HG03175 (cell line): Measurements from ENCODE around the gene RCAN1.
"Not testable (repeated sequence)": the region's sequence is repeated elsewhere in the genome, so short reads cannot be mapped to it uniquely, and the experiment has no call there.

ENCODE experiments used
- ATAC-seq: cut with Tn5 transposase; IDR thresholded peaks from one replicate; pipeline ENCODE4 v1.9.1; 2021; ENCODE audit warnings: mild to moderate bottlenecking, moderate library complexity; ENCODE audit not compliant: unreplicated experiment

RCAN1 gene

DNA sequence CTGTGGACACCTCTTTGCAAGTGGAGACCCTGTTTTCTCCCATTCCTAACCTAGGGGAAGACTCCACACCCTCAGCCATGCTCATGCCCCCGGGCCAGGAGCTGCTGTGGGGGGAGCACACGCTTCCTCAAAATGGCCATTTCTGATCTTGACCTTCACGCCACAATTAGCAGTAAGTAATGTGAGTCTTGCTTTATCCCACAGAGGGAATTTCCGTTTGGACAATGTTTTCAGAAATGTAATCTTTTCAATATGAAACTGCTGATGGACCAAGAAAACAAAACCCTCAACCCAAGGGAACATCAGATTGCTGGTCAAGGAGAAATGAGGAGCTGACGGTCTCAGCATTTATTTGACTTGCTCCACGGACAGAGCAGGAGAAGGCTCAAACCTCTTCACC lies 94.6 kb downstream of the RCAN1 start:
- no peak for ATAC-seq

DNA sequence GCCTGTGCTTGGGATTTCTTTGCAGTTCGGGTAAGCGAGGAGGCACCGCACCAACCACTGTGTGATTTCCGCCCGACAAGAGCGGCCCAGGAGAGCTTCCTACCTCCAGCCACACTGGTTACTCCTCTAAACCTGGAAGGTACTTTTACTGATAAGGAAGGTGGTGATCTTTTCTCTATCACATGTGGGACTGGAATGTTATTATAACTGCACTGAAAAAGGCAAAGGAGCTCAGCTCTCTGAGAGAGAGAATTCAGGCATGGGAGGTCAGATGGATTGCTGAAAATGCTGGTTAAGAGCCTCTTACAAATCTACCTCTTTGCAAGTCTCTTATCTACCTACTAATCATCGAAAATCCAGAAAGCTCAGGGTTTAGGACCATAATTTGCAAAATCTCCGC lies 95.2 kb downstream of the RCAN1 start:
- no peak for ATAC-seq

DNA sequence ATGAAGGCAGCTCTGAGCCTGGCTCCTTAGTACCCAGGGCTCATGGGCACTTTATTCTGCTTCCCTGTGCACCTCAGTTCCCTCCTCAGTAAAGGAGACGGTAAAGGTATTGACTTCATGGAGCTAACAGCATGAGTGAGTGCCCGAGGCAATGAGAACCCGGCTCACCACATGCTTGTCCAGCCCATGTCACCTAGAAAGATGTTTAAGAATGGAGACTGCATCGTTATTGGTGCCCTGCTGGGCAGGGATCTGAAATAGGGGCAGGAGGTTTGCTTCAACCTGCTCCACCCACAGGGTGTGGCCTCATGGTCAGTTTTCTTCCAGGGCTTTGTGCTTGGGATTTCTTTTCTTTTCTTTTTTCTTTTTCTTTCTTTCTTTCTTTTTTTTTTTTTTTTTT lies 95.9 kb downstream of the RCAN1 start:
- ATAC-seq = no peak

DNA sequence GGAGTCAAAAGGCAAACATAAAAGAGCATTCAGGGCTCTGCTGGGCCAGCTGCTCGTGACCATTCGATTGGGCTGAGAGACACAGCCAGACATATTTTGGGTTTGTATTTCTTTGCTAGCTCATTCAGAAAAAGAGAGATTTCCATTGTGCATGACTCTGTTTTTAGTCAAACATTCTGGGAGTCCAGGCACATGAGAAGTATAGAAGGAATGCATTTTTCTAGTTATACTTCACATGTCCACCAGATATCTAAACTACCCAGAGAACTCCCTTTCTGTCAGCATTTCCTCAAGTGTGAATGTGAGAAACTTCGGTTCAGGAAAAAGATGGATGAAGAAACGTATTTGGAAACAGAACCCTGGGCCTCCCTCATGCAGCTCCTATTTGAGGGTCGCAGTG lies 96.6 kb downstream of the RCAN1 start:
- ATAC-seq = no peak

DNA sequence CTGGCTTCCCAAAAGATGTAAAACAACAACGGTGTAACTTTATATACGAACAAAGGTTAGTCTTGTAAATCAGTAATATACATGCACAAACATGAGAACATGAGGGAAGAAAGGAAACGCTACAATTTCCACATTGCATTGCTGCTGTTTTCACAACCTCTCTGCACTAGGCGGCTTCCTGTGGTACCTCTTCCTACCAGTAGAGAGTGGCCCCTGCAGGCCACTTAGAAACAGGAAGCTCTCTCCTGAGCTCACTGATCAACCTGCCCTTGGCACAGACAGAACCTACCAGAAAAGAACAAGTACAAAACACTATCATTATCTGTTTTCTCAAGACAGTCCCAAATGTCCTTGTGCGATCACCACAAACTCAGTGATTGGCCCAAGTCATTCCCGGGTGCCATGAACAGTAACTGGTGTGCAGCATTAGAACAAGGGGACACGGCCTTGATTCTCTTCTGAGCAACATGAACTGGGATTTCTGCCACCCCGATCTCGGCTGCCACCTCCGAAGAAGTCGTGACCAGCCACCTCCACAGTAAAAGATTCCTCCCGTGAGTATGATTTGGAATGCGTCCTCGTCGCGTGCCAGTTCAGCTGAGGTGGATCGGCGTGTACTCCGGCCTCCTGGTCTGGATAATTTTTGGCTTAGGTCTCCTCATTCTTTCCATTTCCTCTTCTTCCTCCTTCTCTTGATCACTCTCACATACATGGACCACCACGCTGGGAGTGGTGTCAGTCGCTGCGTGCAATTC lies 97.2 kb downstream of the RCAN1 start:
- no peak for ATAC-seq

DNA sequence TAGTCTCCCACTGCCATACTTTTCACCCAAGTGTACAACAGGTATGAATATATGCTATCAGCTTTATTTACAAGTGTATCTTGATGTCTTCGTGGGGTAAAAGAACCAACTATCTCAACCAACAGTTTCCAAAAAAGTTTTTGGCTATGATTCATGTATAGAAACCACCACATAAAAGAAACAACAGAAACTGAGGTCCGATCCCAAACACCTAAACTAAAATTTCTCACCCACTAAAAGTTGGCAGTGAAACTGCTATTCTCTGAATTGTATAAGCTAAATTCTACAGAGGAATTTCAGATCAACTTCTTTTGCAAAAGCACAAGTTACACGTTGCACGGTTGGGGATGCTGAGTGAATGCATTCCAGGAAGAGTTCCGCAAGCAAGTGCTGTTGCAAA lies 97.9 kb downstream of the RCAN1 start:
- no peak for ATAC-seq

DNA sequence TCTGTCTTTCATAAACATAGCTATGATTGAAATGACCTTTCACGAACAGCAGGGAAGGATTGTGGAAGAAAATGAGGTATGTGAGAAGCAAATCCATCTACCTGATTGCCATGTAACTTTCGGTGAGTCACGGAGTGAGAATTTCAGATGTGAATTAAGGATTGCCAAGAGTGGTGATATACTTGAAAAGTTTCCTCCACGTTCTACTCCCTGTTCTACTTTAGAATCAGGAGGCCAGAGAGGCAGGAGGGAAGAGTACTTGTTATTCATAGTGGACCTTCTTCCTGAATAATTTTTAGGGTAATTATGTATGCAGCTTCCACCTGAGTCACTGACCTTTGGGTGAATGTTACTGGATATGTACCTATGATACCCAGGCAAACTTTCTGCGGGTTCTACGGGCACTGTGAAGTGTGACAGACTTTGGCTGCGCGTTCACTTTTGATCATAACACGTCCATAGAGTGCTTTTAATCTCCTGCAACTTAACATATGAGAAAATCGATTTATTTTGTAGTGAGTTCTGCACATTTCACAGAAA lies 100.3 kb downstream of the RCAN1 start:
- no peak for ATAC-seq

GRCh38 chr21:34513129-34513675 lies 101.7 kb downstream of the RCAN1 start:
- ATAC-seq = no peak

GRCh38 chr21:34511787-34512455 lies 103.0 kb downstream of the RCAN1 start, which contains the start of gene KCNE1:
Gene KCNE1 (minus strand): TSS chr21:34512210. CDS start chr21:34449634, 62,576 bp downstream.
- no peak for ATAC-seq

GRCh38 chr21:34511181-34511580 lies 103.7 kb downstream of the RCAN1 start:
- ATAC-seq = no peak

DNA sequence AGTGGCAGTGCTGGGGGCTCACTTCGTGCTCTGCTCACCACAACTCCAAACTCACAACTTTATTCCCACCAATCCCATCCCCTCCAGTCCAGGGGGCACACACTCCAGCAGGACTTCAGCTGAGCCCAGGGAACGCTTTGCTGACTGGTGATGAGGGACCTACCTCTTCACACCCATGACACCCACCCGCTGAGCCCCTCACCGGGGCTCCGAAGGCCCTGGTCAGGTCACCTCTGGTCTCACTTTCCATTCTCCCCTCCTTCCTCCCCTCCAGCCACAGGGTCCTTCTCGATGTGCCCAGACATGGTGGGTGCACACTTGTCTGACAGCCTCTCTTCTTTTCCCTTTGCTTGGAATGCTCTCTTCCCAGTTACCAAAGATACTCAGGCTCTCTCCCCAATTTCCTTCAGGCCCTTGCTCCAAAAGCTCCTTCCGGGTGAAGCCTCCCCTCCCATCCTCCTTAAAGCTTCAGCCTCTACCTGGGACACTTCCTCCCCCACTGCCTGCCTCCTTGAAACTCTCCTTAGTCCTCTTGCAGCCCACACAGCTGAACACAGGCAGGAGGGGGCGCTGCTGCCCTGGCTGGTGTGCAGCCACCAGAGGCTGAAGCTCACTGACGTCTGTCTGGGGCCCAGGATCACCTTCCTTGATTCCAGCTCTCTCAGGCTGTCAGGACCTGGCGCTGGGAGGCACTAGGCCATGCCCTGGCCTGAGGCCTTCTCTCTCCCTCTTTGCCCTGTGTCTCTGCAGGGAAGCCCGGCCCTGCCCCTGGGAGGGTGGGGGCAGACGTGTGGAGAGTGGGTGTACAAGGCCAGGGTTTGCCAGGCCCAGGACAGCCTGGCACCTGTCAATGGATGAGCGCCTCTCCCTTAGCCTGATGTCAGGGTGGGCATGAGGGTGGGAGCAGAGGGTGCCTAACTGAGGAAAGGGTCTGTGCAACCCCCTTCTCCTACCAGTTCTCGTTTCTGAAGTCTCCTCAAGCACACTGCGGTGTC lies 104.5 kb downstream of the RCAN1 start:
- peak; percentile 59 for ATAC-seq

GRCh38 chr21:34509151-34509550 lies 105.8 kb downstream of the RCAN1 start:
- no peak for ATAC-seq

DNA sequence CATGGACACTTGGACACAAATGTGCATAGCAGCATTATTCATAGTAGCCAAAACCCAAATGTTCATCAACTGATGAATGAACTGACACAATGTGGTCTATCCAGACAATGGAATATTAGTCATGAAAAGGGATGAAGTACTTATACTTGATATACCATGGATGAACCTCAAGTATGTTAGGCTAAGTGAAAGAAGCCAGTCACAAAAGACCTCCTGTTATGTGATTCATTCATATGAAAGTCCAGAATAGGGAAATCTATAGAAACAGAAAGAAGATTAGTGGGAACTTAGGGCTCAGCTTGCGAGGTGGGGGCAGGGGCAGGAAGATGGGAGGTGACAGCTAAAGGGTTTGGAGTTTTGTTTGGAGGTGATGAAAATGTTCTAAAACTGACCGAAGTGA lies 110.3 kb downstream of the RCAN1 start:
- no peak for ATAC-seq

DNA sequence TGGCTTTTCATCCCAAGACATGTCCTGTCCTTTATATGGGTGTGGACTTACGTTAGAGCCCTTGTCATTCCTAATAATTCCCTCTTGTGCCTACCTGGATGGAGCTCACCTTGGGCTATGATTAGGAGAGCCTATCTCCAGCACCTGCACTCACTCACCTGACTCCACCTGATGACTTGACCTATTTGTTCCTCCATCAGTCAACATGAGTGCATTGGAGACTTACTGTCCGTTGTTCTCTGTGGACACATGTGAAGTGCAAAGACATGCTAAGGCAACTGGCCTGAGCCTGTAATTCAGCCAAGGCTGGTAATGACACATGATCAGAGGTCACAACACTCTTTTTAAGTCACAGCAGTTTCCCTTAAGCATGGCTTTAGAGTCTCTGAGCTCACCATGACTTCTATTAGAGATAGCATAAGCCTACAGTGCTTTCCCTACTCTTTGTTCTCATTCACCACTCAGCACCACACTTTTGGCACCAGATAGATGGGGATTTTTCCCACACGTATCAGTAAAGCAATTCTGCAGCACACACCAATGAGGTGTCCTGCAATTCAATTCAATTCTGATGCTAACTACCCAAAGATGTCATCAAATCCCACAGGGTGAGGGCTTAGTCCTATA lies 112.3 kb downstream of the RCAN1 start:
- no peak for ATAC-seq

DNA sequence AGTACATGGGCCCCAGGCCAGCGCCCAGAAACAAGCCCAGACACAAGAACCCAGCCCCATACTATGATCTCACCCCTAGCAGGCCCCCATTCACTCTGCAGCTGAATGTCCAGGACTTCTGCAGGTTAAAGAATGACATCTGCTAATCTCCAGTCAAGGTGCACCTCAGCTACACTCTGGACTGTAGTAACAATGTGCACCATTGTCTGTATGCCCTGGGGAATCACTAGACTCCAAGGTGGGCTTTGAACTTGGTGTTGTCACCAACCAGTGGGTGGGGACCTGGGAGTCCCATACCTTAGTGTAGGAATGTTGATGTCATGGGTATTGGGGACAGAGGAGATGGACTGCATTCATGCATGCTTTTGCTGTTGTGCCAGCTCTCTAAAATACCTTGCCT lies 113.2 kb downstream of the RCAN1 start:
- no peak for ATAC-seq

- ATAC-seq = no peak
These were observed 114.7 kb downstream of the RCAN1 start for GRCh38 chr21:34500191-34500590.

- ATAC-seq = no peak
These were observed 115.8 kb downstream of the RCAN1 start for GRCh38 chr21:34499116-34499515.

DNA sequence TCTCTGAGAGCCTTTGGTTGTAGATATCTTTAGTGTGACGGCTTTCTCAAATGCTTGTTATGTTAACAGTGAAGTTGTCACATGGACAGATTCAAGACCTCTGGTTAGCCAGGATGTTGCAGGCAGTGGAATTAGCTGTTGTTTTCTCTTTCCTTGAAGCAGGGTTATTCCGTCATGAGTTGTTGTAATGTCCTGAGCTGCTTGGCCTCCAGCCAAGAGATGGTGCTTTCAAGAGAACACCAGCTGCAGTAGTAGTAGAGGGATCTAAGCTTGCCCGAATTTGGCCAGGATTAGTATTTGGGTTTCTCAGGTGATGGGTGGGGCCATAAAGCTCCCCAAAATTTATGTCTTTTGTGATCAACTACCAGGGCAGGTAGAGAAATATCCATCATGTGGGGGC lies 116.3 kb downstream of the RCAN1 start:
- ATAC-seq = no peak

DNA sequence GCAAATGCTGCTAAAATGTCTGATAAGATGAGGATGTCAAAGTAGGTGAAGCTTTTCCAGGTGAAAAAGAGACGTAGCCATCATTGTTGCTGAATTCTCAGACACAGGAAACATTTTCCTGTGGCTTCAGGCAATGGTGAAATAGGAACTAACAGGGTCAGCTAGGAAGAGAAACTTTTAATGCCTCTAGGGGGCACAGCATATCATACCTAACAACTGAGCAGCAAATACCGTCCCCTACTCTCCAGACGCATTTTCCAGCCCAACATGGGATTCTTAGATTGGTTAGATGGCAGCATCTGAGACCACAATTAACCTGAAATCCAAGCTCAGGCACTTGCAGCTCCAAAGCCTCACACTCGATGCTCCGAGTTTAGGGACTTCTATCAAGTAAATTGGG lies 131.1 kb downstream of the RCAN1 start:
- ATAC-seq = not testable (repeated sequence)

GRCh38 chr21:34483435-34483834 lies 131.5 kb downstream of the RCAN1 start:
- not testable (repeated sequence) for ATAC-seq
